A673 (cell line): Measurements from ENCODE around the gene UBXN6. TPM values are rescaled to one million over a fixed set of nuclear protein-coding genes. Genes with fewer than 3 reads are reported as not detected.

Source experiments
- BruUV-seq: library from RNA; stranded (reverse); fragments of 400-500 nt; replicated peaks from 2 replicates; lab custom pipeline; 2021; lab: Mats Ljungman, UMichigan
- CTCF ChIA-PET: fragments of 300-600 bp; sonication (Branson Sonifier 250); formaldehyde crosslinking; loops from one replicate; lab custom pipeline; 2022; ENCODE audit warnings: antibody characterized with exemption; lab: Charles Lee
- POLR2A ChIA-PET: fragments of 300-600 bp; sonication (Branson Sonifier 250); formaldehyde crosslinking; loops from one replicate; lab custom pipeline; 2022; ENCODE audit warnings: antibody characterized with exemption; ENCODE audit not compliant: low non-redundant PET; lab: Charles Lee
- DNase-seq: peaks from one replicate; pipeline ENCODE4 v3.0.0-alpha.2; 2015; ENCODE audit warnings: low spot score
- H3K27ac ChIP-seq: fragments of 200-600 bp; sonication (generic); 2 replicates; pipeline ENCODE4 v1.5.1; 2016; ENCODE audit warnings: mixed run types, low read depth, mild to moderate bottlenecking, mixed read lengths, antibody characterized with exemption, low read length; ENCODE audit not compliant: poor library complexity, severe bottlenecking
- H3K27me3 ChIP-seq: fragments of 200-600 bp; sonication (generic); replicated peaks from 2 replicates; pipeline ENCODE4 v1.6.1; 2017; ENCODE audit warnings: mixed run types, low read depth, mild to moderate bottlenecking, mixed read lengths, antibody characterized with exemption, low read length; ENCODE audit not compliant: insufficient read depth, poor library complexity
- H3K36me3 ChIP-seq: fragments of 200-600 bp; sonication (generic); 2 replicates; pipeline ENCODE4 v1.6.1; 2016; ENCODE audit warnings: mixed run types, mild to moderate bottlenecking, mixed read lengths, antibody characterized with exemption, low read length; ENCODE audit not compliant: insufficient read depth, poor library complexity, severe bottlenecking
- H3K4me1 ChIP-seq: fragments of 200-600 bp; sonication (generic); 2 replicates; pipeline ENCODE4 v1.6.1; 2017; ENCODE audit warnings: mixed run types, mild to moderate bottlenecking, mixed read lengths, antibody characterized with exemption, low read length; ENCODE audit not compliant: insufficient read depth, poor library complexity, severe bottlenecking
- H3K4me3 ChIP-seq: fragments of 200-600 bp; sonication (generic); 2 replicates; pipeline ENCODE4 v1.5.1; 2016; ENCODE audit warnings: low read depth, mixed run types, mild to moderate bottlenecking, mixed read lengths, low read length; ENCODE audit not compliant: poor library complexity, severe bottlenecking
- H3K9me3 ChIP-seq: fragments of 200-600 bp; sonication (generic); 2 replicates; pipeline ENCODE4 v1.6.1; 2016; ENCODE audit warnings: mixed run types, low read depth, mild to moderate bottlenecking, mixed read lengths, antibody characterized with exemption, low read length; ENCODE audit not compliant: poor library complexity, severe bottlenecking
- CTCF ChIP-seq: fragments of 300-800, 200-600 bp; sonication (generic); conservative IDR thresholded peaks from 2 replicates; pipeline ENCODE4 v1.5.1; 2017; ENCODE audit warnings: low read depth, mild to moderate bottlenecking, antibody characterized with exemption, low read length, moderate library complexity, mixed read lengths
- EZH2 ChIP-seq: fragments of 200-600 bp; sonication (generic); IDR thresholded peaks from 2 replicates; pipeline ENCODE4 v1.6.1; 2017; ENCODE audit warnings: borderline replicate concordance, low read depth, mild to moderate bottlenecking, mixed read lengths, antibody characterized with exemption, low read length; ENCODE audit not compliant: poor library complexity, severe bottlenecking
- intact Hi-C: fragments of 100-400 bp; cut with micrococcal nuclease; formaldehyde crosslinking; loops from one replicate; pipeline ENCODE4 v1.10.0; 2022; ENCODE audit not compliant: unreplicated experiment
- total RNA-seq: library from RNA; stranded (reverse); gene quantifications from 2 replicates; pipeline ENCODE4 v1.2.3, GENCODE V29; 2021

Gene UBXN6
- total RNA-seq, 1 experiment from 2014 or later = 49.1 TPM

GRCh38 chr19:4401769-4402170 lies 55.8 kb downstream of the UBXN6 start:
- no peaks in the 10 kb centered on the region for H3K27me3 ChIP-seq
- H3K4me3 ChIP-seq = peak overlapping the region; percentile 71
- ChIA-PET POLR2A (no interaction called here), CTCF (interaction anchor here (0.6 to 1.1 kb wide), 3 partner anchors 9 to 73 kb away, joined by 3 to 4 read pairs (median 3); no protein-coding TSS in a partner anchor)
- H3K27ac ChIP-seq = peak overlapping the region; percentile 91
- intact Hi-C loops = loop anchor here (5.0 kb wide), 1 partner anchor 71 kb away; the partner anchor contains the start of gene HDGFL2
- no peaks in the 10 kb centered on the region for H3K9me3 ChIP-seq
- H3K36me3 ChIP-seq = peaks cover 26% of the 10 kb centered on the region
- TSS peak; percentile 25 for BruUV-seq
- TF ChIP-seq EZH2 (no peak), CTCF (no peak)
- H3K4me1 ChIP-seq = peaks cover 3% of the 10 kb centered on the region
- no peak for DNase-seq

GRCh38 chr19:4400135-4400936 lies 57.3 kb downstream of the UBXN6 start, which contains the start of gene SH3GL1:
SH3GL1 (minus strand) TSS chr19:4400547; CDS start chr19:4400368, 179 bp downstream.
- BruUV-seq = no TSS peak
- POLR2A ChIA-PET = interaction anchor here (0.5 kb wide), 1 partner anchor 896 kb away, joined by 7 read pairs; no protein-coding TSS in a partner anchor
- CTCF ChIA-PET = interaction anchor here (0.5 to 1.4 kb wide), 7 partner anchors 9 to 326 kb away, joined by 3 to 12 read pairs (median 4); no protein-coding TSS in a partner anchor
- no peaks in the 10 kb centered on the region for H3K27me3 ChIP-seq
- DNase-seq = peak; percentile 95
- no peak for TF ChIP-seq EZH2
- peak; percentile 92 for TF ChIP-seq CTCF
- H3K27ac ChIP-seq = peak within 1 kb of the TSS; percentile 93
- H3K9me3 ChIP-seq = no peaks in the 10 kb centered on the region
- intact Hi-C loops = loop anchor here (1.0 to 5.0 kb wide), 2 partner anchors 72 to 133 kb away; partner anchors contain the start of gene HDGFL2
- peaks cover 23% of the 10 kb centered on the region for H3K36me3 ChIP-seq
- H3K4me3 ChIP-seq = peak within 1 kb of the TSS; percentile 97
- H3K4me1 ChIP-seq = peaks cover 3% of the 10 kb centered on the region

GRCh38 chr19:4399812-4400134 lies 57.8 kb downstream of the UBXN6 start:
- H3K27me3 ChIP-seq = no peaks in the 10 kb centered on the region
- intact Hi-C loops = loop anchor here (1.0 to 5.0 kb wide), 2 partner anchors 73 to 132 kb away; partner anchors contain the start of gene HDGFL2
- H3K27ac ChIP-seq = peak overlapping the region; percentile 93
- peak overlapping the region; percentile 97 for H3K4me3 ChIP-seq
- TF ChIP-seq CTCF (no peak), EZH2 (no peak)
- H3K9me3 ChIP-seq = no peaks in the 10 kb centered on the region
- peaks cover 25% of the 10 kb centered on the region for H3K36me3 ChIP-seq
- CTCF ChIA-PET = interaction anchor here (0.6 to 1.4 kb wide), 4 partner anchors 8 to 133 kb away, joined by 3 to 12 read pairs (median 4); no protein-coding TSS in a partner anchor
- H3K4me1 ChIP-seq = peaks cover 3% of the 10 kb centered on the region
- no peak for DNase-seq
- BruUV-seq = no TSS peak
- POLR2A ChIA-PET = interaction anchor here (0.5 kb wide), 1 partner anchor 896 kb away, joined by 7 read pairs; no protein-coding TSS in a partner anchor
